Stimulated activated naive CD4-positive, alpha-beta T cell treated with Interleukin-2 at 50 U/mL for 16 hours (primary cell): ENCODE data around the gene ANO9.

Source experiments
- DNase-seq: peaks from one replicate; lab custom pipeline; 2025; lab: John Stamatoyannopoulos, UW

ANO9 gene

DNA sequence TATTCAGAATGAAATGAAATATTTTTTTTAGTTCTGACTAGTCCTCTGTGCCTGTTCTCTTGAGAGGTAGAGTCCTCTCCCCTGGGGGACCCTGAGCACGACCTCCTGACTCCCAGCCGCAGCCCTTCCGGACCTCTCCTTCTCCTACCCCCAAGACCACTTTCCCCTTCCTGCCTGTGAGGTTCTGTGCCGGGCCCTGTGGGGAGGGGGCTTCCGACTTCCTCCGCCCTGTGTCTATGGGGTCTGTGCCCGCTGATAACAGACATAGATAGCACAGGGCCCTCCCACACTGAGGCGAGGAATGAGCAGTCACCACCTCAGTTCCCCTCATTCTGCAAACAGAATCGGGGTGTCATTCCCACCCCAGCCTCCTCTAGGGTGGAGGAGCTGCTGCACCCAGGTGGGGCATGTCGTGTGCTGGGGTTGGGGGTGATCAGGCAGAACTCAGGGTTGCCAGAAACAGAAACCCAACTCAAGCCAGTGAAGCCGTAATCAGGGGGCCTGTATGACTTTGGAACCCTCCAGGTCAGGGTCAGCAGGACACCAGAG is 59.7 kb downstream of the ANO9 start:
- DNase-seq = no peak

DNA sequence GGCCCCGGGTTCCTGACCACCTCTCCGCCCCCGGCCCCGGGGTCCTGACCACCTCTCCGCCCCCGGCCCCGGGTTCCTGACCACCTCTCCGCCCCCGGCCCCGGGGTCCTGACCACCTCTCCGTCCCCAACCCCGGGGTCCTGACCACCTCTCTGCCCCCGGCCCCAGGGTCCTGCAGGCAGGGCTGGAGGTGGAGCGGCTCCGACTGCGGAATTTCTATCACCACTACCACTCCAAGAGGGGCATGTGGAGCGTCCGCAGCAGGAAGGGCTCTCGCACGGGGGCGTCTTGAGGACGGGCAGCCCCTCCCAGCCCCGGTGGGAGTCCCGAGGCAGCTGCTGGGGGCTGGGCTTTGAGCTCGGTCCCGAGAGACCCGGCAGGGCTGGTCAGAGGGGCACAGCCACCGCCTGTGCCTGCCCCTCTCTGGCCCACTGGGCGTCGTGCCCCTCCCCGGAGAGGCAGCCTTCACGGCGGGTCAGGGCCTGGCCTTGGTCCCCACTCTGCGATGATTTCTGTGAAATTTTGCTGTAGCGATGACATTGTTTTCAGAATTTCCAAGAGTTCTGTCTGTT is 60.2 kb downstream of the ANO9 start:
- DNase-seq = no peak

DNA sequence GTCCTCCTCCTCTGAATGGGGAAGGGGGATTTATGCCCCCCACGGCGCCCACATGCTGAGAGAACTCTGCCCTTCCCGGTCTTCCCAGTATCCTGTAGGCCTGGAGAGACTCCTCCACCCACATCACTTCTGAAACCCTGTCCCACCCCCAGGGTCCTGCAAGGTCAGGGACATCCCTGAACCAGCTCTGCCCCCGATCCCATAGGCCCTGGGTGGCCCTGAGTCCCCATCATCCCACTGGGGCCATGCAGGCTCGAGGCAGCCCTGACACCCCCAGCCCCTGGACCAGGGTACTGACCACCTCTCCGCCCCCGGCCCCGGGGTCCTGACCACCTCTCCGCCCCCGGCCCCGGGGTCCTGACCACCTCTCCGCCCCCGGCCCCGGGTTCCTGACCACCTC is 60.8 kb downstream of the ANO9 start:
- DNase-seq = no peak

DNA sequence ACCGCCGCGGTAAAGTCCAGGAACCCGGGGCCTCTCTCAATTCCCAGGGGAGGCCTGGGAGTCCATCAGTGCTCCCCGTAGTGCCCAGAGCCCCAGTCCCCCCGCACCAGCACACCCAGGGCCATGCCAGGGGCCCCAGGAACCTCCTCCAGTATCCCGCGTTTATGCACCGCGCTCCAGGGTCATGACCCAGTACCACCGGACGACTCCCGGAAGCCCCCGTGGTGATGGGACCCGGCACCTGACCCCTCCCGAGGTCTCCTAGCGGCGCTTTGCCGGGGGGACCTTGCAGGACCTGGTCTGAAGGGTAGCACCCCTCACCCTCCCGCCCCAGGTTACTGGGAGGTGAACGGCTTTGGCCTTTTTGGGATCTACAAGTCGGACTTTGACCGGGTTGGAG is 61.3 kb downstream of the ANO9 start:
- no peak for DNase-seq

DNA sequence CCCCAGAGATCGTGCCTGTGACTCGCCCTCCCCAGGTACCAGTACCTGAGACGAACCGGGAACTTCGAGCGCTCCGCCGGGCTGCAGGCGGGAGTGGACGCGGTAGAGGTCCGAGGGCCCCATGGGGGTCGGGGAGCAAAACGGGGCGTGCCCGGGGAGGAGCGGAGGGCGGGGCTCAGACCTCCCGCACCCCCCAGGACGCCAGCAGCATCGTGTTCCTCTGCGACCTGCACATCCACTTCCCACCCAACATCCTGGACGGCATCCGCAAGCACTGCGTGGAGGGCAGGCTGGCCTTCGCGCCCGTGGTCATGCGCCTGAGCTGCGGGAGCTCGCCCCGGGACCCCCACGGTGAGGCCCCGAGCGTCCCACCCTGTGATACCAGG is 61.7 kb downstream of the ANO9 start:
- DNase-seq = no peak

DNA sequence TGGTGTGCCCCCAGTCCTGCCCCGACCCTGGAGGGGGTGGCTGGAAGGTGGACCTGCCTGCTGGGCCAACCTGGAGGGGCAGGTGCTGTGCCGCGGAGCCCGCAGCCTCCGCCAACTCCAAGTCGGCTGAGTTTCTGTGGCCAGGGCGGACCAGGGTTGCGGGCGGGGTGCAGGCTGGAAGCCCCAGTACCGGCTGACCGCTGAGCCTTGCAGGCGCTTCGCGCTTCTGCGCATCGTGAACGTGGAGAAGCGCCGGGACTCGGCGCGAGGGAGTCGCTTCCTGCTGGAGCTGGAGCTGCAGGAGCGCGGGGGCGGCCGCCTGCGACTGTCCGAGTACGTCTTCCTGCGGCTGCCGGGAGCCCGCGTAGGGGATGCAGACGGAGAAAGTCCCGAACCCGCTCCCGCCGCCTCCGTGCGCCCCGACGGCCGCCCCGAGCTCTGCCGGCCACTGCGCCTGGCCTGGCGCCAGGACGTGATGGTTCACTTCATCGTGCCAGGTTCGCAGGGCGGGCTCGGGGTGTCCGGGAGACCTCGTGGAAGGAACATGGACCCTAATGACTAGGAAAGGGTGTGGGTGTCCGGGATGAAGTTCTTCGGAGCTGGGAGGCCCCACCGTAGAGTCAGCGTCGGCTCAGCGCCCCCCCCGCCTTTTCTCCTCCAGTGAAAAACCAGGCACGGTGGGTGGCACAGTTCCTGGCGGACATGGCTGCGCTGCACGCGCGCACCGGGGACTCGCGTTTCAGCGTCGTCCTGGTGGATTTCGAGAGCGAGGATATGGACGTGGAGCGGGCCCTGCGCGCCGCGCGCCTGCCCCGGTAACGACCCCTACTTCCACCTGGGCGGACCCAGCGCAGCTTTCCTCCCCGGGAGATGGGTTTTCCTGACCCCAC is 62.4 kb downstream of the ANO9 start:
- DNase-seq = no peak

DNA sequence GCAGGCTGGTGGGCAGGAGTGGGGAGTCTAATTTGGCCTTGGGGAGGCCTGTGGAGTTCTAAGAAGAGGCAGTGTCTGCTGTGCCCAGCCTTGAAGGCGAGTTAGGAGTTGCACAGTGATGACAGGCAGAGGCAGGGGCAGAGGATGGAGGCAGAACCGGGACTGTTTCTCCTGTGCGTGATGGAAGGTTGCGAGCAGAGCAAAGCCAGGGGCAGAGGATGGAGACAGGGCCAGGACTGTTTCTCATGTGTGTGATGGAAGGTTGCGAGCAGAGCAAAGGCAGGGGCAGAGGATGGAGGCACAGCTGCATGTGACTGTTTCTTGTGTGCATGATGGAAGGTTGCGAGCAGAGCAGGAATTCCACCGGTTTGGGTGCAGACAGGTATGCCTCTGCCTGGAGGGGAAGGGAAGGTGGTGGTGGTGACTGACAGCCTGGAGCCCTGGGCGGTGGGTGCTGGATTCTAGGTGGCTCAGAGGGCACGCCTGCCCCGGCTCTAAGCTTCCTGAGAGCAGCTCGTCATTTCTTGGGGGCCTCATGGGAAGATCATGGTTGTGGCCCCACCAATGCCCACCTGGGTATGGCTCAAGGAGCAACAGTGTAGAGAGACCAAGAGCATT is 63.8 kb downstream of the ANO9 start:
- DNase-seq = no peak

DNA sequence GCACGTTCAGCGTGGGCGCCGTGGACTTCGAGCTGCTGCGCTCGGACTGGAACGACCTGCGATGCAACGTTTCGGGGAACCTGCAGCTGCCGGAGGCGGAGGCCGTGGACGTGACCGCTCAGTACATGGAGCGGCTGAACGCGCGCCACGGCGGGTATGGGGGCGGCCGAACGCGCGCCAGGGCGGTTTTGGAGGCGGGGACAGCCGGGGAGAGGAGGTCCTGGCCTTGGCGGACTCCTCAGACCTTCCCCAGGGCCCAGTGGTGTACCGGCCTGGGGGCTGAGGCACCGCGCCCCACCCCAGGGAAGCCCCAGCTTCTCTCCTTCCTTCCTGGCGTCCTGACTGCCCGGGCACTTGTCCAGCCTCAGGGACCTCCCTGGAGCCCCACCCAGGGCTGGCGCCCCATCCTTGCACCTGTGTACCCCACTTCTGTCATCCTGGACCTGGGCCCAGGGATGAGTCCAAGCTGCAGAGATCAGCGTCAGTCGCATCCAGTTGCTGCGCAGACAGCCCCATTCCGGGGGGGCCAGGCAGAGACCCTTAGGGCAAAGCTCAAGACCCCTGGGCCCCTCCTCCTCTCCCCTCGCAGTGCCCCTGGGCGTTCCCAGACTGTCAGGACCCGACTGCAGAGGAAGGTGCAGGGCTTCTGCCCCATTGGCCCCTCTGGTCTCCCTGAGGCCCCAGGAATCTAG is 64.5 kb downstream of the ANO9 start:
- DNase-seq = no peak

DNA sequence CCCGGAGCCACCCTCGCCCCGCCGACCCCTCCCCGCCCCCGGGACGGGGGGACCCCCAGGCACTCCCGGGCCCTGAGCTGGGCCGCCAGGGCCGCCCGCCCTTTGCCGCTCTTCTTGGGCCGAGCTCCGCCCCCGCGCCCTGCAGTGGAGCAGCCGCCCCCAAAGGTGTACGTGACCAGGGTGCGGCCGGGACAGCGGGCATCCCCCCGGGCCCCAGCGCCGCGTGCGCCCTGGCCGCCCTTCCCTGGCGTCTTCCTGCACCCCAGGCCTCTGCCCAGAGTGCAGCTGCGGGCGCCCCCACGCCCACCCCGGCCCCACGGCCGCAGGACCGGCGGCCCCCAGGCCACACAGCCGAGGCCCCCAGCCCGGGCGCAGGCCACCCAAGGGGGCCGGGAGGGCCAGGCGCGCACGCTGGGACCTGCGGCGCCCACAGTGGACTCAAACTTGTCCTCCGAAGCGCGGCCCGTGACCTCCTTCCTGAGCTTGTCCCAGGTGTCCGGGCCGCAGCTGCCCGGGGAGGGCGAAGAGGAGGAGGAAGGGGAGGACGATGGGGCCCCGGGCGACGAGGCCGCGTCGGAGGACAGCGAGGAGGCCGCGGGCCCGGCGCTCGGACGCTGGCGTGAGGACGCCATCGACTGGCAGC is 65.2 kb downstream of the ANO9 start:
- DNase-seq = no peak

DNA sequence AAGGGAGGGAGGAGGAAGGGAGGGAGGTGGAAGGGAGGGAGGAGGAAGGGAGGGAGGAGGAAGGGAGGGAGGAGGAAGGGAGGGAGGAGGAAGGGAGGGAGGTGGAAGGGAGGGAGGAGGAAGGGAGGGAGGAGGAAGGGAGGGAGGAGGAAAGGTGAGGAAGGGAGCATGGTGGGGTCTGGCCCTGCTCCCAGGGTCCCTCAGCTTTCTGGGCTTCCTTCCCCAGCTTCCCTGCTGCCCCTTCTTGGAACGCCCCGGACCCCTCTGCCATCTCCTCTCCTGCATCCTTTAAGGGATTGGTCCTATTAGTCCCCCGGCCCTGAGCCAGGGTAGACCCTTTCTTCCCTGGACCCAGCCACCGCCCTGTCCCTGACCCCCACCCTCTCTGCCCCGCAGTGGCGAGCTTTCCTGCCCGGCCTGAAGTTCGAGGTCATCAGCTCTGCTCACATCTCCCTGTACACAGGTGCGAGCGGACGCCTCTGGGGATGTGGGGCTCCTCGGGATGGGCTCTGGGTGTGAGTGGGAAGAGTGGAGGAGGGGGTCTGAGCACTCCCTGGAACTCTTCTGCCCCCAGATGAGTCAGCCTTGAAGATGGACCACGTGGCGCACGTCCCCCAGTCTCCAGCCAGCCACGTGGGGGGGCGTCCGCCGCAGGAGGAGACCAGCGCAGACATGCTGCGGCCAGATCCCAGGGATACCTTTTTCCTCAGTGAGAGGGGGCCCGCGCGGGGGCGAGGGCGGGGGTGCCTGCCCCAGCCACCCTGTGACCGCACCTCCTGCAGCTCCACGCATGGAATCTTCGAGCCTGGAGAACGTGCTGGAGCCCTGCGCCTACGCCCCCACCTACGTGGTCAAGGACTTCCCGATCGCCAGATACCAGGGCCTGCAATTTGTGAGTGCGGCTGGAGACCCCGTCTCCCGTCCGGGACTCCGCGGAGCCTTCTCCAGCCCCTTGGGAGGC is 66.5 kb downstream of the ANO9 start:
- DNase-seq = no peak

DNA sequence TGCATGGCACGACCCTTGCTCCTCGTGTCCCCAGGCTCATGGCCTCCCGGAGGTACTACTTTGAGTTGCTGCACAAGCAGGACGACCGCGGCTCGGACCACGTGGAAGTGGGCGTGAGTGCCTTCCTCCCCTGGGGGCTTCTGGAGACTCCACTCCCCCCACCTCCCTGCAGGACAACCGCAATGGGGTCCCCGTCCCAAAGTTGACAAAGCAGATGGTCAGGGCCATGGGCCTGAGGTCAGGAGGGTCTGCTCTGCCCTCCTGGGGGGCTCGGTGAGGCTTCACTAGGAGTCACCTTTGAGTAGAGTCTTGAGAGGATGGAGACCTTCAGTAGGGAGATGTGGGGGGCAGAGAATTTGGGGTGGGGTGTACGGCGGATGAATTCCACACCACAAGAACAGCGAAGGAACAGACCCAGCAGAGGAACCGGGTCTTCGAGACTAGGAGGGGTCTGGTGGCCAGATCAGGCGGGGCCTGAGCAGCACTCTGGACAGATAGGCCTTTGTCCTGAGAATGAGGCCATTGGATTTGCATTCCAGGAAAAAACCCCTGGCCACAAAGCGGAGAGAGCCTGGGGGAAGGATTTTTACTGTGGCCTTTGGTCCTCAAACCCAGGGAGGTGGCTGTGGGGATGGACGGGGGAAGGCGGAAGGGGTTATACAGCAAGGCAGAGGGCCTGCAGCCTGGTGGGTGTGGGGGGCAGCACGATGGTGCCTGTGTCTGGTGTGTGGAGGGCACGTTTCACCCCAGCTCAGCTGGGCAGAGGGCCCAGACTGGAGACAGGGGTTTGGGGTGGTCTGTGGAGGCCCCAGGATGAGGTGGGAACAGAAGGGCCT is 67.9 kb downstream of the ANO9 start:
- DNase-seq = no peak

DNA sequence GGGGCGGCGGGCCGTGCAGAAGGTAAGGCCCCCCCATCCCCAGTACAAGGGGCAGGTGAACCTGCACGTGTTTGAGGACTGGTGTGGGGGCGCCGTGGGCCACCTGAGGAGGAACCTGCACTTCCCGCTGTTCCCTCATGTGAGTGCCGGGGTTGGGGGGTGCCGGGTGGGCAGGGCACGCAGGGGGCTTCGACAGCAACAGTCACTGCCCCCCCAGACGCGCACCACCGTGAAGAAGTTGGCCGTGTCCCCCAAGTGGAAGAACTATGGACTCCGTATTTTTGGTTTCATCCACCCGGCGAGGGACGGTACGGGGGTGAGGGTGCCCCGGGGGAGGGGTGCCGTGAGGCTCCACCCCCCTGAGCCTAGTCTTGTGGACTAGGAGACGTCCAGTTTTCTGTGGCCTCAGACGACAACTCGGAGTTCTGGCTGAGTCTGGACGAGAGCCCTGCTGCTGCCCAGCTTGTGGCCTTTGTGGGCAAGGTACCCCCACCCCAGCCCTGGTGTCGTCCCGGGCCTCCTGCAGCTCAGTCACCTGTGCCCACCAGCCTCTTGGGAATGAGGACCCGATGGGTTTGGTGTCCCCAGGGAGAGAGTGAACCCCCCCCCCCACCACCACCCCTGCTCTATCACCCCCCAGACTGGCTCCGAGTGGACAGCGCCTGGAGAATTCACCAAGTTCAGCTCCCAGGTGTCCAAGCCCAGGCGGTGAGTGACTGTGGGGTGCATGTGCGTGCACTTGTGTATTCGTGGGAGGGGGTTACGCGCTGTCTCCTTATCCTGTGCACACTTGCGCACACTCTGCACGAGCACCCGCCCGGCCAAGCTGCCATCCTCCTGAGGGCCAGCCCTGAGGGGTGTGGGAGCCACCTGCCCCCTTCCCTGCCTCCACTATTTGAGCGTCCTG is 68.7 kb downstream of the ANO9 start:
- DNase-seq = no peak

DNA sequence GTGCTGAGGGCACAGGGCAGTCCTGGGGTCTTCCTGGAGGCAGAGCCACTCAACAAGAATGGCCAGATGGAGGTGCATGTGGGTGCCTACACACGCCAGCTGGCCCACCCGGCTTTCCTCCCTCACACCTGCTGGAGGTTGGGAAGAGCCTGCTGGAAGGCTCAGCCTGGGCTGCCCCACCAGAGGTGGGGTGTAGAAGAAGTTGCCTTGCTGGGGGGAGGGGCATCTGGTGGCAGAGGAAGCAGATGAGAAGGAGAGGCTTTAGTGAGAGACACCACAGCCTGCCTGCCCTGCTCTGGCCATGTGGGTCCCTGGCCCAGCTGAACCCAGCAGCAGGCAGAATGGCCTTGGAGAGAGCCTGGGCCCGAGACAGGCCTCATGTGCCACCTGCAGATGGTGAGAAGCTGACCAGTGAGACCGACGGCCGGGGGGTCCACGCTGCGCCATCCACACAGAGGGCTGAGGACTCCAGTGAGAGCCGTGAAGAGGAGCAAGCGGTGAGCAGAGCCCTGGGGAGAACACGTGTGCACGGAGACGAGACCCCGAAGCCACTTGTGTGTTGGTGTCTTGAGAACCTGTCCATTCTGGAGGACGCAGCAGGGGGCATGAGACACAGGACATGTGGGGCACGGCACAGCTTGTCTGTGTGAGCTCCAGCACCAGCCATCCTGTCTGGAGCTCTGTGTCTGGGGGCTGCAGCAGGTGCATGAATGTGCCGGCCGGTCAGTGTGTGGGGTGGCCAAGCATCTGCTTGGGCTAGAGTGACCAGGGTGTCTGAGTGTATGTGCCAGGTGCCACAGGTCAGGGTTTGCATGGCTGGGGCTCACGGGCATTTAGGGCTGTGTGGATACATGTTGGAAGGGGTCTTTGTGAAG is 69.9 kb downstream of the ANO9 start:
- DNase-seq = no peak

DNA sequence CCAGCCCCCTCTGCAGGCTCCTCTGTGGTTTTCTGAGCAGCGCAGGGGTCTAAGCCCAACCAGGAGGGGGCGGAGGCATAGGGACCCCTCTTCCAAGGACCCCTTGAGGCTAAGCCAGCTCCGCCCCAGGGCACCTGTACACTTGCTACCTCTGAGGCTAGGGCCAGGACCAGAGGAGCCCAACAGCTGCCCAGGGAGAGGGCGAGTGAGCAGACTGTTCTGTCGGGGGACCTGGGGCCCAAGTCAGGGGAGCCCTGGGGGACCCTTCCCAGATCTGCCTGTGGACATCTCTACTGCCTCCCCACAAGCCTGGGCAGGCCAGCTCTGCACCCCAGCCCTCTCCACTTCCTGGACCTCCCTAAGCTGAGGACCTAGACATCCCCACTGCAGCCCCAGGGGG is 70.8 kb downstream of the ANO9 start:
- DNase-seq = no peak

DNA sequence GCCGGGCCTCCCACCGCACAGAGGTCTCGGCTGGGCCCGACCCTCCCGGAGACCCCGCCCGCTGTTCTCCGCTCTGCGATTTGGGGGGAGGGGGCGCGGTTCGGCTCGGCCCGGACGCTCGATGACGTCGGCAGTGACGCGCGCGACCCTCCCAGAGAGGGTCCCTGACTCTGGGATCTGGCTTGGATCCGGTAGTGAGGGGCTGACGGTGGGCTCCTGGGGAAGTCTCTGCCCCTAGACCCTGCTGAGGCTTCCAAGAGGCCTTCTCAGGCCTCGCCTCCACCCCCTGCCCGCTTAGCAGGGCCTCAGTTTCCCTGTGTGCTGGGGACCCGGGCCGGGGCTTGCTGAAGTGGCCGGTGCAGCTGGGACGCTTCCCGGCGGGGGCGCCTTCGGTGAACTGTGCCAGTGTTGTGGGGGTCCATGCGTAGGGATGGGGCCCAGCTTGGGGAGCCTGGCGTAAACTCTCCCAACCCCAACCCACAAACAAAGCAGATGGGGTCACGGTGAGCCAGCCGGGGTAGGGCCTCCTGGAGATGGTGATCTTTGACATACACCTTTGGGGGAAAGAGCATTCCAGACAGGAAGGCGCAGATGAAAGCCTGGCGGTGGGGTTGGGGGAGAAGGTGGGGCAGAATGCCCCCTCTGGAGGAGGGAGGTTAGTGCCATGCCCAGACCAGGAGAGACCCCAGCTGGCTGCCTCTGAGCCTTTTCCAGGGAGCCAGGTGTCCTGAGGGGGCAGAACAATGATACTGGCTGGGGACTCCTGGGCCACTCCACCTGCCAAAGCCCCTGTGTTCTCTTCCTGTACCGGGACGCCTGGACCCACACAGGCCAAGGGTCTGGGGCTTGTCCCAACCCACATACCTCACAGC is 71.5 kb downstream of the ANO9 start:
- no peak for DNase-seq

DNA sequence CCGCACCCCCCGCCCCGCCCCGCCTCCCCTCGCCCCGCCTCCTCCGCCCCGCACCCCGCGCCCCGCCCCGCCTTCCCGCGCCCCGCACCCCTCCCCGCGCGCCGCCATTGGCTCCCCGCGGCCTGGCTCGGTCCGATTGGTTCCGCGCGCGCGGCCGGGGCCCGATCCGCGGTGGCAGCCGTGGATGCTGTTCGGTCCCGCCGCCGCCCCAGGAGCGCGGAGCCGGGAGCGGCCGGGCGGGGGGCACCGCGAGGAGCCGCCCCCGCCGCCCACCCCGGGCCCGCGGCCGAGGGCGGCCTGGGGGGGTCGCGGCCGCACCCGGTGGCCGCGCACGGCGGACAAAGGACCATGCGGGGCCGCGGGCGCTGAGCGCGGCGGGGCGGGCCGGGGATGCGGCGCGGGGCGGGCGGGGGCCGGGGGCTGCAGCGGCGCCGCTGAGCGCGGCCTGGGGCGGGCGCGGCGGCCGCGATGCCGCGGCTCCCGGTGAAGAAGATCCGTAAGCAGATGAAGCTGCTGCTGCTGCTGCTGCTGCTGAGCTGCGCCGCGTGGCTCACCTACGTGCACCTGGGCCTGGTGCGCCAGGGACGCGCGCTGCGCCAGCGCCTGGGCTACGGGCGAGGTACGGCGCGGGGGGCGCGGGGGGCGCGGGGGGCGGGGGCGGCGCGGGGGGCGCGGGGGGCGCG is 72.3 kb downstream of the ANO9 start, which contains the start of gene B4GALNT4:
Gene B4GALNT4 (plus strand): TSS at position 164 of the 683 bp plus-strand sequence. CDS start 305 bp downstream, at position 469.
- DNase-seq = no peak
